Measurements from ENCODE around the gene USP51. TPM values are rescaled to one million over a fixed set of nuclear protein-coding genes. Genes with fewer than 3 reads are reported as not detected.

USP51 gene
- total and polyA plus RNA-seq, 2 of the 13 experiments (the other 11 are each of a cell fraction or from before 2014, with no cell fraction given) = not detected

GRCh38 chrX:55522596-55523276, 33.1 kb upstream of the USP51 start:
- WGBS (ENCODE audit: low lambda C conversion rate) = 45% methylated on average over 11 of the region's 17 CpGs
- no peak for ATAC-seq
- no peak for FAIRE-seq

More at GRCh38 chrX:55522596-55523276, 33.1 kb upstream of the USP51 start:
- Histone ChIP-seq H3K4me2 (ENCODE audit: low read depth, low read length) (no peak overlapping the region), H2AFZ (ENCODE audit: low read length) (no peak overlapping the region), H3K79me2 (ENCODE audit: insufficient read depth, low read length) (no peaks in the 10 kb centered on the region), H3K27ac (ENCODE audit: extremely low read length, insufficient read depth, low read length) (no peak overlapping the region), H3K36me3 (replicated peaks in 1 of 2; ENCODE audit: control insufficient read depth in 1 of 2, insufficient read depth in 2 of 2, low read length in 2 of 2) (no peaks in the 10 kb centered on the region), H3K9ac (ENCODE audit: insufficient read depth, low read depth, low read length) (no peak overlapping the region), H3K4me3 (replicated peaks in 1 of 3; ENCODE audit: insufficient read depth in 1 of 3, low read depth in 2 of 3, low read length in 3 of 3) (no peak overlapping the region), H3K9me3 (ENCODE audit: low read length) (no peaks in the 10 kb centered on the region), H4K20me1 (ENCODE audit: insufficient read depth, low read length) (no peaks in the 10 kb centered on the region), H3K4me1 (ENCODE audit: insufficient read depth, low read length) (no peaks in the 10 kb centered on the region), H3K27me3 (ENCODE audit: control insufficient read depth in 1 of 2, insufficient read depth in 2 of 2, low read length in 2 of 2) (no peaks in the 10 kb centered on the region)
- intact Hi-C loops (cut with micrococcal nuclease; ENCODE audit: unreplicated experiment) = no loop called here
- DNase-seq (ENCODE audit: low spot score) = no peak
- CTCF ChIA-PET (ENCODE audit: low intra/inter-chr PET ratio, low total read pairs) = no interaction called here
- no TSS peak for BruUV-seq (replicated peaks)
- POLR2A ChIA-PET = no interaction called here
- in situ Hi-C loops (cut with HindIII; ENCODE audit: extremely low pct_ligation_motif_present, low pct_unique_long_range_greater_than_20kb) = no loop called here
- TF ChIP-seq HDAC2 (CRISPR knock-in tag; IDR thresholded peaks at IDR 0.05) (no peak), KDM5B (CRISPR knock-in tag; IDR thresholded peaks at IDR 0.05; ENCODE audit: borderline replicate concordance) (no peak), ZBTB33 (CRISPR knock-in tag; IDR thresholded peaks at IDR 0.05) (no peak), GRHL1 (CRISPR knock-in tag; conservative IDR thresholded peaks at IDR 0.05) (no peak), PPARG (CRISPR knock-in tag; conservative IDR thresholded peaks at IDR 0.05) (no peak), HDAC1 (CRISPR knock-in tag; IDR thresholded peaks at IDR 0.05) (no peak), ZNF407 (CRISPR knock-in tag; IDR thresholded peaks at IDR 0.05; ENCODE audit: not compliant biosample characterization) (no peak)

All from HepG2 (cell line).